Fibroblast of lung (primary cell): ENCODE results near the gene ELOVL5. TPM values are rescaled to one million over a fixed set of nuclear protein-coding genes. Genes with fewer than 3 reads are reported as not detected.

Experiments
- DNase-seq, 2 donors: peaks; one replicate each; pipeline versions ENCODE4 v3.0.0 to v3.0.0-alpha.2; 2010; ENCODE audit warnings: low read depth in 2 of 2
- H2AFZ ChIP-seq: 2 replicates; pipeline ENCODE4 v1.5.1; 2012; ENCODE audit warnings: low read length, control low read depth, inconsistent platforms
- H3K27ac ChIP-seq: 2 replicates; pipeline ENCODE4 v1.5.1; 2011; ENCODE audit warnings: low read length, control low read depth; ENCODE audit not compliant: insufficient read depth
- H3K27me3 ChIP-seq: 2 replicates; pipeline ENCODE4 v1.5.1; 2011; ENCODE audit warnings: mild to moderate bottlenecking, low read length; ENCODE audit not compliant: control insufficient read depth, insufficient read depth
- H3K36me3 ChIP-seq: 2 replicates; pipeline ENCODE4 v1.5.1; 2011; ENCODE audit warnings: low read length; ENCODE audit not compliant: control insufficient read depth, insufficient read depth
- H3K4me1 ChIP-seq: 2 replicates; pipeline ENCODE4 v1.5.1; 2011; ENCODE audit warnings: low read length; ENCODE audit not compliant: control insufficient read depth, insufficient read depth; ENCODE audit errors: extremely low read depth
- H3K4me2 ChIP-seq: 2 replicates; pipeline ENCODE4 v1.5.1; 2011; ENCODE audit warnings: low read length, control low read depth; ENCODE audit not compliant: insufficient read depth; ENCODE audit errors: extremely low read depth
- H3K4me3 ChIP-seq, 4 experiments: fragments of 200-600 bp in 1 of 4; sonication (generic) in 1 of 4; replicated peaks in 1 of 4; 2 replicates each; pipeline ENCODE4 v1.5.1; 2011 to 2016; ENCODE audit warnings: low read length in 4 of 4, low read depth in 3 of 4, mild to moderate bottlenecking in 3 of 4, control low read depth in 2 of 4, inconsistent platforms in 1 of 4, mixed read lengths in 1 of 4; ENCODE audit not compliant: insufficient read depth in 1 of 4; ENCODE audit errors: control extremely low read depth in 1 of 4
- H3K79me2 ChIP-seq: 2 replicates; pipeline ENCODE4 v1.5.1; 2012; ENCODE audit warnings: mild to moderate bottlenecking, low read length, inconsistent platforms; ENCODE audit not compliant: control insufficient read depth, insufficient read depth
- H3K9ac ChIP-seq: 2 replicates; pipeline ENCODE4 v1.5.1; 2011; ENCODE audit warnings: mild to moderate bottlenecking, low read length, control low read depth; ENCODE audit not compliant: insufficient read depth
- H3K9me3 ChIP-seq: 2 replicates; pipeline ENCODE4 v1.5.1; 2012; ENCODE audit warnings: low read depth, low read length; ENCODE audit not compliant: control insufficient read depth, insufficient read depth
- H4K20me1 ChIP-seq: 2 replicates; pipeline ENCODE4 v1.5.1; 2011; ENCODE audit warnings: low read length; ENCODE audit not compliant: control insufficient read depth, insufficient read depth; ENCODE audit errors: extremely low read depth
- EZH2 ChIP-seq: IDR thresholded peaks from 2 replicates; pipeline ENCODE4 v1.5.1; 2012; ENCODE audit warnings: low read length, control low read depth, mild to moderate bottlenecking; ENCODE audit errors: missing control alignments
- polyA plus RNA-seq, 2 donors: library from polyadenylated mRNA; depleted of rRNA in 1 of 2; stranded (reverse) in 1 of 2; unstranded in 1 of 2; fragments of >200 nt; gene quantifications; 2 replicates each; pipeline ENCODE4 v1.2.1, GENCODE V29; 2011 to 2012; ENCODE audit warnings: missing spikeins in 1 of 2
- total RNA-seq: library from RNA; depleted of rRNA; stranded (reverse); fragments of >200 nt; gene quantifications from 2 replicates; pipeline ENCODE4 v1.2.1, GENCODE V29; 2014
- TF ChIP-seq, protein P1 (sequence below), 2 donors: IDR thresholded peaks in 1 of 2; conservative IDR thresholded peaks in 1 of 2; 1 replicate in 1 of 2; 2 replicates in 1 of 2; pipeline ENCODE4 v1.5.1; 2011 to 2012; ENCODE audit warnings: low read length in 2 of 2, control low read depth in 1 of 2, inconsistent platforms in 1 of 2, low read depth in 1 of 2, mild to moderate bottlenecking in 1 of 2

Gene ELOVL5
- total and polyA plus RNA-seq, 2 donors (not counting 1 experiment from before 2014, with no cell fraction given) = 67.7 to 96.7 TPM

DNA sequence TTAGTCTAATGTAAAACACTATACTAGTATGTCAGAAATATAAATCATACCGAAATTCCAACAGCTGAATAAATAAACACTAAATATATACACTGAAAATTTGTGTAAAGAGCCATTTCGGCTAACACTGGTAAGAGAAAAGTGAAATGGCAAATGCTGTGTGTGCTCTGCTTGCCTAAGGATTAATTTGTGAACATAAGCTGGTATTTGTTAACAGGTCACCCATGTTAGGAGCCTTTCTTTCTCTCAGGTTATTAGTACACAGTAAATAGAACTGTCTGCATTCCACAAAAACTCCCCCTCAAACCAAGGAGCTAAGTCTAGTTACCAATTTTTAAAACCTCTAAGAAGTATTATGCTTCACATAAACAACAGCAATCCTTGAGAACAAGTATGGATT is 27.0 kb downstream of the ELOVL5 start:
- Histone ChIP-seq H3K9ac (no peak overlapping the region), H3K27me3 (no peaks in the 10 kb centered on the region), H3K9me3 (no peaks in the 10 kb centered on the region), H3K4me3 (peak overlapping the region in 1 of 4 experiments; percentile 28), H3K4me1 (peaks cover 19% of the 10 kb centered on the region), H4K20me1 (no peaks in the 10 kb centered on the region), H3K79me2 (peaks cover 44% of the 10 kb centered on the region), H3K4me2 (peak overlapping the region; percentile 23), H3K36me3 (no peaks in the 10 kb centered on the region), H3K27ac (no peak overlapping the region), H2AFZ (no peak overlapping the region)
- TF ChIP-seq, protein P1, sequence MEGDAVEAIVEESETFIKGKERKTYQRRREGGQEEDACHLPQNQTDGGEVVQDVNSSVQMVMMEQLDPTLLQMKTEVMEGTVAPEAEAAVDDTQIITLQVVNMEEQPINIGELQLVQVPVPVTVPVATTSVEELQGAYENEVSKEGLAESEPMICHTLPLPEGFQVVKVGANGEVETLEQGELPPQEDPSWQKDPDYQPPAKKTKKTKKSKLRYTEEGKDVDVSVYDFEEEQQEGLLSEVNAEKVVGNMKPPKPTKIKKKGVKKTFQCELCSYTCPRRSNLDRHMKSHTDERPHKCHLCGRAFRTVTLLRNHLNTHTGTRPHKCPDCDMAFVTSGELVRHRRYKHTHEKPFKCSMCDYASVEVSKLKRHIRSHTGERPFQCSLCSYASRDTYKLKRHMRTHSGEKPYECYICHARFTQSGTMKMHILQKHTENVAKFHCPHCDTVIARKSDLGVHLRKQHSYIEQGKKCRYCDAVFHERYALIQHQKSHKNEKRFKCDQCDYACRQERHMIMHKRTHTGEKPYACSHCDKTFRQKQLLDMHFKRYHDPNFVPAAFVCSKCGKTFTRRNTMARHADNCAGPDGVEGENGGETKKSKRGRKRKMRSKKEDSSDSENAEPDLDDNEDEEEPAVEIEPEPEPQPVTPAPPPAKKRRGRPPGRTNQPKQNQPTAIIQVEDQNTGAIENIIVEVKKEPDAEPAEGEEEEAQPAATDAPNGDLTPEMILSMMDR (conservative IDR thresholded peaks at IDR 0.05 in 1 of 2, IDR thresholded peaks at IDR 0.05 in 1 of 2; ENCODE audit: low read depth in 1 of 2, low read length in 2 of 2) = no peak
- no peak for TF ChIP-seq EZH2
- peak in 1 of 2 donors; percentile 47 for DNase-seq

DNA sequence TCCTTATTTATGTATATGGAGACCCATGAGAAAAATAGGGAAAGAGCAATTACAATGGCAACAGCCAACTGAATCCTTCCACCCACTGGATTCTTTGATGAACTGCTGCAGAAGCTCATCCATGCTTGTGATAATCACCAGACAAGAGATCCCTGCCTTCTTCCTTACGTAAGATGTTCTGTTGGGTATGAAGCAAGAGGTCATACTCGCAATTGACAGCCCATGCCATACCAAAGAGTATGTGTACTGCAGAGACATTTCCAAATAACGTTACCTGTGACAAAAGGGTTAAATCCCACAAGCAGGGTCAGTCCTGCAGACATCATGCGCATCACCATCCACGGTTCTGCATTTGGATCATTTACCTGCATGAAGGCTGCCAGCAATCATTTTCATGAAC is 27.8 kb downstream of the ELOVL5 start:
- Histone ChIP-seq H3K9me3 (no peaks in the 10 kb centered on the region), H2AFZ (no peak overlapping the region), H3K4me3 (no peak overlapping the region), H3K27ac (no peak overlapping the region), H3K4me2 (no peak overlapping the region), H3K36me3 (no peaks in the 10 kb centered on the region), H3K79me2 (peaks cover 47% of the 10 kb centered on the region), H4K20me1 (no peaks in the 10 kb centered on the region), H3K4me1 (peaks cover 14% of the 10 kb centered on the region), H3K9ac (no peak overlapping the region), H3K27me3 (no peaks in the 10 kb centered on the region)
- no peak for TF ChIP-seq EZH2
- TF ChIP-seq, protein P1 (conservative IDR thresholded peaks at IDR 0.05 in 1 of 2, IDR thresholded peaks at IDR 0.05 in 1 of 2; ENCODE audit: low read depth in 1 of 2, low read length in 2 of 2) = no peak
- peak in 1 of 2 donors; percentile 35 for DNase-seq

DNA sequence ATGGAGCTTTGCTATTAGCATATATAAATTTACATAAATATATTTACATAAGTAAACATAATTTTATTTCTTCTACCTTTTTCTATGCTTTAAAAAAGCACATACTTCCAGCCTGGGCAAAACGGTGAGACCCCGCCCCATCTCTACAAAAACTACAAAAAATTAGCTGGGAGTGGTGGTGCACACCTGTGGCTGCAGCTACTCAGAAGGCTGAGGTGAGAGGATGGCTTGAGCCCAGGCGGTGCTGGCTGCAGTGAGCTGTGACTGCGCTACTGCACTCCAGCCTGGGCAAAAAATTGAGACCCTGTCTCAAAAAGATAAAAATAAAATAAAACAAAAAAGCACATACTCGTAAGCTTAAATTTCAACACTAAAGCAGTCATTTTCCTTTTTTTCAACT is 30.3 kb downstream of the ELOVL5 start:
- Histone ChIP-seq H3K4me1 (peaks cover 13% of the 10 kb centered on the region), H3K9me3 (no peaks in the 10 kb centered on the region), H2AFZ (no peak overlapping the region), H3K9ac (no peak overlapping the region), H4K20me1 (no peaks in the 10 kb centered on the region), H3K79me2 (peaks cover 30% of the 10 kb centered on the region), H3K27me3 (no peaks in the 10 kb centered on the region), H3K4me3 (no peak overlapping the region), H3K27ac (no peak overlapping the region), H3K4me2 (no peak overlapping the region), H3K36me3 (no peaks in the 10 kb centered on the region)
- no peak for DNase-seq
- TF ChIP-seq EZH2 = no peak
- TF ChIP-seq, protein P1 (conservative IDR thresholded peaks at IDR 0.05 in 1 of 2, IDR thresholded peaks at IDR 0.05 in 1 of 2; ENCODE audit: low read depth in 1 of 2, low read length in 2 of 2) = no peak
